Trophoblast cell (in vitro differentiated cells and primary cell): ENCODE results near the gene DBH.

Experiments used
- DNase-seq, 2 donors: peaks; one replicate each; pipeline ENCODE4 v3.0.0-alpha.2; 2016
- H2AFZ ChIP-seq: 2 replicates; pipeline ENCODE4 v1.6.1; 2013; ENCODE audit warnings: low read length, moderate library complexity, mild to moderate bottlenecking; ENCODE audit not compliant: insufficient read depth, poor library complexity
- H2AK5ac ChIP-seq: 2 replicates; pipeline ENCODE4 v1.6.1; 2013; ENCODE audit warnings: mild to moderate bottlenecking, low read length
- H2BK120ac ChIP-seq: 2 replicates; pipeline ENCODE4 v1.6.1; 2013; ENCODE audit warnings: low read length, mild to moderate bottlenecking, moderate library complexity; ENCODE audit not compliant: insufficient read depth, poor library complexity
- H2BK12ac ChIP-seq: 2 replicates; pipeline ENCODE4 v1.6.1; 2013; ENCODE audit warnings: mild to moderate bottlenecking, low read length, moderate library complexity
- H2BK5ac ChIP-seq: 2 replicates; pipeline ENCODE4 v1.6.1; 2013; ENCODE audit warnings: low read length, low read depth, moderate library complexity, mild to moderate bottlenecking; ENCODE audit not compliant: poor library complexity
- H3K14ac ChIP-seq: 2 replicates; pipeline ENCODE4 v1.6.1; 2013; ENCODE audit warnings: mild to moderate bottlenecking, low read length
- H3K18ac ChIP-seq: 2 replicates; pipeline ENCODE4 v1.6.1; 2013; ENCODE audit warnings: mild to moderate bottlenecking, low read length
- H3K23ac ChIP-seq: 2 replicates; pipeline ENCODE4 v1.6.1; 2013; ENCODE audit warnings: low read length
- H3K27ac ChIP-seq: 2 replicates; pipeline ENCODE4 v1.5.1; 2013; ENCODE audit warnings: low read depth, mild to moderate bottlenecking, inconsistent platforms, low read length, moderate library complexity
- H3K27me3 ChIP-seq: 2 replicates; pipeline ENCODE4 v1.6.1; 2013; ENCODE audit warnings: inconsistent platforms, mild to moderate bottlenecking, low read length, moderate library complexity; ENCODE audit not compliant: insufficient read depth
- H3K36me3 ChIP-seq, 2 experiments: 1 replicate in 1 of 2; 2 replicates in 1 of 2; pipeline ENCODE4 v1.6.1; 2013; ENCODE audit warnings: low read length in 2 of 2, mild to moderate bottlenecking in 2 of 2, moderate library complexity in 1 of 2; ENCODE audit not compliant: insufficient read depth in 2 of 2, control insufficient read depth in 1 of 2
- H3K4ac ChIP-seq: 2 replicates; pipeline ENCODE4 v1.6.1; 2013; ENCODE audit warnings: low read depth, mild to moderate bottlenecking, low read length, moderate library complexity
- H3K4me1 ChIP-seq, 2 experiments: 1 replicate in 1 of 2; 2 replicates in 1 of 2; pipeline ENCODE4 v1.6.1; 2013; ENCODE audit warnings: low read length in 2 of 2, mild to moderate bottlenecking in 2 of 2, moderate library complexity in 1 of 2; ENCODE audit not compliant: insufficient read depth in 2 of 2, control insufficient read depth in 1 of 2
- H3K4me2 ChIP-seq: 2 replicates; pipeline ENCODE4 v1.6.1; 2013; ENCODE audit warnings: inconsistent platforms, mild to moderate bottlenecking, low read length, moderate library complexity
- H3K4me3 ChIP-seq: 2 replicates; pipeline ENCODE4 v1.5.1; 2013; ENCODE audit warnings: mild to moderate bottlenecking, low read depth, low read length, inconsistent platforms
- H3K79me1 ChIP-seq: one replicate; pipeline ENCODE4 v1.6.1; 2013; ENCODE audit warnings: low read length
- H3K79me2 ChIP-seq: 2 replicates; pipeline ENCODE4 v1.6.1; 2013; ENCODE audit warnings: low read length, mild to moderate bottlenecking; ENCODE audit not compliant: control insufficient read depth, insufficient read depth, poor library complexity
- H3K9ac ChIP-seq: 2 replicates; pipeline ENCODE4 v1.6.1; 2013; ENCODE audit warnings: mild to moderate bottlenecking, low read length
- H3K9me3 ChIP-seq: 2 replicates; pipeline ENCODE4 v1.6.1; 2013; ENCODE audit warnings: low read depth, mild to moderate bottlenecking, control low read depth, inconsistent platforms, low read length; ENCODE audit not compliant: insufficient read depth
- H4K12ac ChIP-seq: 2 replicates; pipeline ENCODE4 v1.6.1; 2013; ENCODE audit warnings: low read depth, mild to moderate bottlenecking, low read length, moderate library complexity
- H4K8ac ChIP-seq: 2 replicates; pipeline ENCODE4 v1.6.1; 2013; ENCODE audit warnings: low read depth, mild to moderate bottlenecking, low read length, moderate library complexity
- H4K91ac ChIP-seq: one replicate; pipeline ENCODE4 v1.6.1; 2013; ENCODE audit warnings: low read depth, mild to moderate bottlenecking, low read length, moderate library complexity
- WGBS: extraction: QIAGEN DNeasy Blood & Tissue Kit; methylation state at CpG from one replicate; pipeline ENCODE4 v1.1.7; 2013; ENCODE audit warnings: missing lambda C conversion rate; ENCODE audit not compliant: insufficient read length, insufficient coverage; ENCODE audit errors: extremely low coverage; 5-methylcytosine and 5-hydroxymethylcytosine counted together

The DBH gene

GRCh38 chr9:133607976-133608375 is 28.2 kb upstream of the DBH start:
- no peaks in the 10 kb centered on the region for H3K36me3 ChIP-seq
- H3K79me2 ChIP-seq, result no peaks in the 10 kb centered on the region
- H3K4ac ChIP-seq, result no peak overlapping the region
- no peak overlapping the region for H3K18ac ChIP-seq
- H2AFZ ChIP-seq, result no peak overlapping the region
- H2BK120ac ChIP-seq, result no peak overlapping the region
- H3K27me3 ChIP-seq, result peaks cover 16% of the 10 kb centered on the region
- H3K27ac ChIP-seq, result no peak overlapping the region
- H4K12ac ChIP-seq, result no peak overlapping the region
- H3K14ac ChIP-seq, result no peak overlapping the region
- H2AK5ac ChIP-seq, result no peak overlapping the region
- H2BK12ac ChIP-seq, result no peak overlapping the region
- H3K9me3 ChIP-seq, result peaks cover 4% of the 10 kb centered on the region
- no peak for DNase-seq
- H3K4me2 ChIP-seq, result no peak overlapping the region
- H3K23ac ChIP-seq, result no peak overlapping the region
- H3K9ac ChIP-seq, result no peak overlapping the region
- H3K79me1 ChIP-seq, result no peaks in the 10 kb centered on the region
- H4K8ac ChIP-seq, result no peak overlapping the region
- no peak overlapping the region for H2BK5ac ChIP-seq
- WGBS, result no CpG with 5 or more reads among the region's 8 CpGs
- no peaks in the 10 kb centered on the region for H3K4me1 ChIP-seq
- no peak overlapping the region for H3K4me3 ChIP-seq
- no peak overlapping the region for H4K91ac ChIP-seq

GRCh38 chr9:133608382-133608781 is 27.8 kb upstream of the DBH start:
- H3K9ac ChIP-seq, result no peak overlapping the region
- no peaks in the 10 kb centered on the region for H3K36me3 ChIP-seq
- no peak overlapping the region for H3K4ac ChIP-seq
- H3K27me3 ChIP-seq, result peaks cover 16% of the 10 kb centered on the region
- no peak overlapping the region for H3K18ac ChIP-seq
- no peak overlapping the region for H3K4me2 ChIP-seq
- no peak overlapping the region for H3K4me3 ChIP-seq
- H3K14ac ChIP-seq, result no peak overlapping the region
- no peak overlapping the region for H3K27ac ChIP-seq
- no peak overlapping the region for H4K12ac ChIP-seq
- no peak overlapping the region for H4K8ac ChIP-seq
- no peaks in the 10 kb centered on the region for H3K4me1 ChIP-seq
- H3K9me3 ChIP-seq, result peaks cover 4% of the 10 kb centered on the region
- no peak overlapping the region for H4K91ac ChIP-seq
- no peak overlapping the region for H2AK5ac ChIP-seq
- no CpG with 5 or more reads among the region's 7 CpGs for WGBS
- H2BK12ac ChIP-seq, result no peak overlapping the region
- H2BK120ac ChIP-seq, result no peak overlapping the region
- no peak overlapping the region for H2BK5ac ChIP-seq
- H3K79me2 ChIP-seq, result no peaks in the 10 kb centered on the region
- no peak overlapping the region for H3K23ac ChIP-seq
- H2AFZ ChIP-seq, result no peak overlapping the region
- DNase-seq, result no peak
- H3K79me1 ChIP-seq, result no peaks in the 10 kb centered on the region

GRCh38 chr9:133608889-133609288 is 27.3 kb upstream of the DBH start:
- Histone ChIP-seq H2BK12ac (no peak overlapping the region), H3K23ac (no peak overlapping the region), H3K4me3 (no peak overlapping the region), H3K36me3 (no peaks in the 10 kb centered on the region), H3K27me3 (peaks cover 16% of the 10 kb centered on the region), H4K8ac (no peak overlapping the region), H3K14ac (no peak overlapping the region), H4K12ac (no peak overlapping the region), H2BK120ac (no peak overlapping the region), H3K79me1 (no peaks in the 10 kb centered on the region), H3K4me1 (no peaks in the 10 kb centered on the region), H2AFZ (no peak overlapping the region), H4K91ac (no peak overlapping the region), H3K9ac (no peak overlapping the region), H2AK5ac (no peak overlapping the region), H3K27ac (no peak overlapping the region), H3K9me3 (peaks cover 4% of the 10 kb centered on the region), H3K18ac (no peak overlapping the region), H2BK5ac (no peak overlapping the region), H3K79me2 (no peaks in the 10 kb centered on the region), H3K4ac (no peak overlapping the region), H3K4me2 (peak overlapping the region; percentile 58)
- no peak for DNase-seq
- no CpG with 5 or more reads among the region's 41 CpGs for WGBS

GRCh38 chr9:133609311-133610098 is 26.7 kb upstream of the DBH start, which contains the start of gene FAM163B:
Gene FAM163B (minus strand): TSS chr9:133609389. CDS start chr9:133580223, 29,166 bp downstream.
- Histone ChIP-seq H3K27me3 (peaks cover 16% of the 10 kb centered on the region), H3K4ac (no peak within 1 kb of the TSS), H3K9me3 (peaks cover 4% of the 10 kb centered on the region), H4K8ac (no peak within 1 kb of the TSS), H2BK120ac (no peak within 1 kb of the TSS), H2BK5ac (no peak within 1 kb of the TSS), H3K27ac (no peak within 1 kb of the TSS), H3K18ac (no peak within 1 kb of the TSS), H2BK12ac (no peak within 1 kb of the TSS), H3K4me2 (peak within 1 kb of the TSS; percentile 58), H4K91ac (no peak within 1 kb of the TSS), H3K79me2 (no peaks in the 10 kb centered on the region), H2AK5ac (no peak within 1 kb of the TSS), H2AFZ (no peak within 1 kb of the TSS), H3K36me3 (no peaks in the 10 kb centered on the region), H3K4me1 (no peaks in the 10 kb centered on the region), H3K9ac (no peak within 1 kb of the TSS), H3K79me1 (no peaks in the 10 kb centered on the region), H4K12ac (no peak within 1 kb of the TSS), H3K4me3 (no peak within 1 kb of the TSS), H3K23ac (no peak within 1 kb of the TSS), H3K14ac (no peak within 1 kb of the TSS)
- WGBS, result no CpG with 5 or more reads among the region's 61 CpGs
- DNase-seq, result peak in 1 of 2 donors; percentile 24
